ENCODE data around the gene RAD51.
"Not testable (repeated sequence)": the region's sequence is repeated elsewhere in the genome, so short reads cannot be mapped to it uniquely, and the experiment has no call there.

Gene RAD51

DNA sequence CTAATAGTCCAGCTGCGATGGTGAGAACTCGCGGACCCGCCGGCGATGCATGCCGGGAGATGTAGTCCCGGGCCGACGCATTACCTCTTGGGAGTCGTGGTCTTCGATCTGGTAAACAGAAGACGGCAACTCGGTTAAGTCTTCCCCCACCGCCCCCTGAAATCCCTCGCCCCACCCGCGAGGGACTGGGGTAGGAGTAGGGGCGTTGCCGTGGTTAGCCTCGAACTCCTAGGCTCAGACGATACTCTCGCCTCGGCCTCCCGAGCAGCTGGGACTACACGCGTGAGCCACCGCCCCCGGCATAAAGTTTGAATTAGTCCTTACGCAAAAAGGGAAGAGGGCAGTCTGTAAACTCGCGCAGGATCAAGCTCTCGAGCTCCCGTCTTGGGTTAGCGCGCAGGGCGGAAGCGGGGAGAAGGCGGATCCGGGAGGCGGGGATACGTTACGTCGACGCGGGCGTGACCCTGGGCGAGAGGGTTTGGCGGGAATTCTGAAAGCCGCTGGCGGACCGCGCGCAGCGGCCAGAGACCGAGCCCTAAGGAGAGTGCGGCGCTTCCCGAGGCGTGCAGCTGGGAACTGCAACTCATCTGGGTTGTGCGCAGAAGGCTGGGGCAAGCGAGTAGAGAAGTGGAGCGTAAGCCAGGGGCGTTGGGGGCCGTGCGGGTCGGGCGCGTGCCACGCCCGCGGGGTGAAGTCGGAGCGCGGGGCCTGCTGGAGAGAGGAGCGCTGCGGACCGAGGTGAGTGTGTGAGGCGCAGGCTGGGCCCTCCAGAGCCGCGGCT, at the start of gene RAD51:
Gene RAD51 (plus strand): TSS at position 487 of the 781 bp plus-strand sequence. CDS start 3,585 bp downstream, outside the sequence.
- DNase-seq = peak; percentile 84

DNA sequence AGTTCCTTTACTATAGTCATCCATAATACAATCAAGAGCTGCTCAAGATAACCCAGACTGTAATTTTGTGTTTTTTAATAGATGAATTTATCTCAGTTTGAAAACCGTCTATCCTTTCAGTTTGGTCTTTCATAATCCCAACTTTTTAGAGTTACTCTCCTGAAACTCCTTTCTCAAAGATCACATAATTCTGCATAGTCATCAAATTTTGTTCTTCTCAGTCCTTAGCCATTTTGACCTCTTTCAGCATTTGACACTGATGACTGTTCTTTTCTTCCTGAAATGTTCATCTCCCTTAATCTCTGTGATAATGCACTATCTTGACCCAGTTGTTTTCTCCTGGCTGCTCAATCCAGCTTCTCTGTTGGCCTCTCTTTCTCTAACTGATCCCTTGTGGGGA, 47.5 kb upstream of the RAD51 start:
- no peak for DNase-seq

DNA sequence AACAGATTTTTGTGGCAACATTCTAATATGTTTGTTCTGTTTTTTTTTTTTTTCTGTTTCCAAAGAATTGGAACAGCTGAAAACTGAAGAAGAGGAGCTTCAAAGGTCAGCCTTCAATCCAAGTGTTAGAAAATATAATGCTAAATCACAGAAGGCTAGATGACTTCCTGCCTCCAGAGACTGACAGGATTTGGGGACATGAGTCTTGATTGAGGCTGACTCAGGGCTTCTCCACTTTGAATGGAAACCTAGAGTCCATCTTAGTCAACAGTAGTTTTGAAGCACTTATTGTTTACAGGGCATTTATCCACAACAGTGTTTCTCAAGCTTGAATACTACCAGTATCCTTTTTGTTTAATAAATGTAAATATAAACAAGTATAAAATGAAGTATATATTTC, 44.5 kb upstream of the RAD51 start:
- no peak for DNase-seq

DNA sequence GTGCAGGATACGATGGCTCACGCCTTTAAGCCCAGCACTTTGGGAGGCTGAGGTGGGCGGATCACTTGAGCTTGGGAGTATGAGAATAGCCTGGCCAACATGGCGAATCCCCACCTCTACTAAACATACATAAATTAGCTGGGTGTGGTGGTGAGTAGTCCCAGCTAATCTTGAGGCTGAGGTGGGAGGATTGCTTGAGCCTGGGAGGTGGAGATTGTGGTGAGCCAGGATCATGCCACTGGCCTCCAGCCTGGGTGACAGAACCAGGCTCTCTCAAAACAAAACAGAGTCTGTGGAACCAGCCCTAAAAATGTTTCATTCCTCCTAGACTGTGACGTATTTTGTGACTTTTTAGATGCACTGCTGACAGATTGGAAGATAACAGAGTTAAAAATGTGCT, 34.3 kb upstream of the RAD51 start:
- DNase-seq = no peak

DNA sequence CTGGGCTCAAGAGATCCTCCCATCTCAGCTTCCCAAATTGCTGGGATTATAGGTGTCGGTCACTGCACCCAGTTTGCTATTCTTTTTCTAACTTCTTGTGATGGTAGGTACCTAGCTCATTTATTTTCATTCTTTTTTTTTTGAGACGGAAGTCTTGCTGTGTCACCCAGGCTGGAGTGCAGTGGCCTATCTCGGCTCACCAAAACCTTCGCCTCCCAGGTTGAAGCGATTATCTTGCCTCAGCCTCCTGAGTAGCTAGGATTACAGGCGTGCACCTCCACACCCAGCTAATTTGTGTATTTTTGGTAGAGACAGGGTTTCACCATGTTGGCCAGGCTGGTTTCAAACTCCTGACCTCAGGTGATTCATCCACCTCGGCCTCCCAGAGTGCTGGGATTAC, 30.1 kb upstream of the RAD51 start:
- no peak for DNase-seq

DNA sequence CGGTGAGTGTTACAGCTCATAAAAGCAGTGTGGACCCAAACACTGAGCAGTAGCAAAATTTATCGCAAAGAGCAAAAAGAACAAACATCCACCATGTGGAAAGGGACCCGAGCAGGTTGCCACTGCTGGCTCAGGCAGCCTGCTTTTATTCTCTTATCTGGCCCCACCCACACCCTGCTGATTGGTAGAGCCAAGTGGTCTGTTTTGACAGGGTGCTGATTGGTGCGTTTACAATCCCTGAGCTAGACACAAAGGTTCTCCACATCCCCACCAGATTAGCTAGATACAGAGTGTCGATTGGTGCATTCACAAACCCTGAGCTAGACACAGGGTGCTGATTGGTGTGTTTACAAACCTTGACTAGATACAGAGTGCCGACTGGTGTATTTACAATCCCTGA, 18.7 kb upstream of the RAD51 start:
- not testable (repeated sequence) for DNase-seq

DNA sequence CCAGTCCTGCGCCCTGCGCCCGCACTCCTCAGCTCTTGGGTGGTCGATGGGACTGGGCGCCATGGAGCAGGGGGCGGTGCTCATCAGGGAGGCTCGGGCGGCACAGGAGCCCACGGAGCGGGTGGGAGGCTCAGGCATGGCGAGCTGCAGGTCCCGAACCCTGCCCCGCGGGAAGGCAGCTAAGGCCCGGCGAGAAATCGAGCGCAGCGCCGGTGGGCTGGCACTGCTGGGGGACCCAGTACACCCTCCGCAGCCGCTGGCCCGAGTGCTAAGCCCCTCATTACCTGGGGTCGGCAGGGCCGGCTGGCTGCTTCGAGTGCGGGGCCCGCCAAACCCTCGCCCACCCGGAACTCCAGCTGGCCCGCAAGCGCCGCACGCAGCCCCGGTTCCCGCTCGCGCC, 18.1 kb upstream of the RAD51 start:
- DNase-seq = not testable (repeated sequence)

DNA sequence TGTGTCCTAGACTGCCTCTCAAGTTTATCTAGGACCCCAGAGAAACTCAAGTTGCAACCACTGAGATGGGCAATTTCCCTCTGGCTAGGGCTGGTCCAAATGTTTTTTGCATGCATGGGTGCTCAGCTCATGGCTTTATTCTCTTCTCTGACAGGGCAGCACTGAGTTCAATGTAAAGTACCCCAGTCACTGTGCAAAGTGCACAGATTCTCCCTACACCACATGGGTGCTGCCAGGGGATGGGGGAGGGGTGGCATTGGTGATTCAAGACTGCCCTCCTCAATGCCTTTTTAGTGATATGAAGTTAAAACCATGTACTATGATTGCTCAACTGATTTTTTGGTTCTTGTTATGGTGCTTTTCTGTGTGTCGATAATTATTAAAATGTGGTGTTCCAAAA, 14.8 kb upstream of the RAD51 start:
- DNase-seq = no peak

DNA sequence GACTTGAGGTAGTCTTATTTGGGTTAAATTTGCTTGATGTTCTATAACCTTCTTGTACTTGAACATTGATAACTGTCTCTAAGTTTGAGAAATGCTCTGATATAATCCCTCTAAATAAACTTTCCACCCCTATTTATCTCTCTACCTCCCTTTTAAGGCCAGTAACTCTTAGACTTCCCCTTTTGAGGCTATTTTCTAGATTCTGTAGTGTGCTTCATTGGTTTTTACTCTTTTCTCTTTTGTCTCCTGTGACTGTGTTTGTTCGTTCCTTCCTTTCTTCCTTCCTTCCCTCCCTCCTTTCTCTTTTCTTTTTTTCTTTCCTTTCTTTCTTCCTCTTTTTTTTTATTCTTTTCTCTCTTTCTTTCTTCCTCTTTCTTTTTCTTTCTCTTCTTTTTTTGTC, 14.0 kb upstream of the RAD51 start:
- DNase-seq = not testable (repeated sequence)

DNA sequence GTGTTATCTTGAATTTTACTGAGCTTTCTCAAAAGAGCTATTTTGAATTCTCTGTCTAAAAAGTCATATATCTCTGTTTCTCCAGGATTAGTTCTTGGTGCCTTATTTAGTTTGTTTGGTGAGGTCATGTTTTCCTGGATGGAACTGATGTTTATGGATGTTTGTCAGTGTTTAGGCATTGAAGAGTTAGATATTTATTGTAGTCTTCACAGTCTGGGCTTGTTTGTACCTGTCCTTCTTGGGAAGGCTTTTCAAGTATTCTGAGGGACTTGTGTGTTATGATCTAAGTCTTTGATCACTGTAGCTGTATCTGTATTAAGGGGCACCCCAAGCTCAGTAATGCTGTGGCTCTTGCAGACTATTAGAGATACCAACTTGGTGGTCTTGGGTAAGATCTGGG, 10.6 kb upstream of the RAD51 start:
- DNase-seq = no peak

DNA sequence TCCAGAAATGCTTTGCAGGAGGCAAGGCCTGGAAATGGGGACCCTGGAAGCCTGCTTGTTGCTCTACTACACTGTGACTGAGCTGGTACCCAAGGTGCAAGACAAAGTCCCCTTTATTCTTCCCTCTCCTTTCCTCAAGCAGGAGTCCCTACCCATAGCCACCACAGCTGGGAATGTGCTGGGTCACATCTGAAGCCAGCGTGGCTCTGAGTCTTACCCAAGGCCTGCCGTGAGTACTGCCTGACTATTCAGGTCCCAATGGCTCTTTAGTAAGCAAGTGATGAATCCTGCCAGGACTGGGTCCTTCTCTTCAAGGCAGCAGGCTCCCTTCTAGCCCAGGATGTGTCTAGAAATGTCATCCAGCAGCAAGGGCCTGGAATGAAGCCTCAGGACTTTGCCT, 9.6 kb upstream of the RAD51 start:
- DNase-seq = no peak

DNA sequence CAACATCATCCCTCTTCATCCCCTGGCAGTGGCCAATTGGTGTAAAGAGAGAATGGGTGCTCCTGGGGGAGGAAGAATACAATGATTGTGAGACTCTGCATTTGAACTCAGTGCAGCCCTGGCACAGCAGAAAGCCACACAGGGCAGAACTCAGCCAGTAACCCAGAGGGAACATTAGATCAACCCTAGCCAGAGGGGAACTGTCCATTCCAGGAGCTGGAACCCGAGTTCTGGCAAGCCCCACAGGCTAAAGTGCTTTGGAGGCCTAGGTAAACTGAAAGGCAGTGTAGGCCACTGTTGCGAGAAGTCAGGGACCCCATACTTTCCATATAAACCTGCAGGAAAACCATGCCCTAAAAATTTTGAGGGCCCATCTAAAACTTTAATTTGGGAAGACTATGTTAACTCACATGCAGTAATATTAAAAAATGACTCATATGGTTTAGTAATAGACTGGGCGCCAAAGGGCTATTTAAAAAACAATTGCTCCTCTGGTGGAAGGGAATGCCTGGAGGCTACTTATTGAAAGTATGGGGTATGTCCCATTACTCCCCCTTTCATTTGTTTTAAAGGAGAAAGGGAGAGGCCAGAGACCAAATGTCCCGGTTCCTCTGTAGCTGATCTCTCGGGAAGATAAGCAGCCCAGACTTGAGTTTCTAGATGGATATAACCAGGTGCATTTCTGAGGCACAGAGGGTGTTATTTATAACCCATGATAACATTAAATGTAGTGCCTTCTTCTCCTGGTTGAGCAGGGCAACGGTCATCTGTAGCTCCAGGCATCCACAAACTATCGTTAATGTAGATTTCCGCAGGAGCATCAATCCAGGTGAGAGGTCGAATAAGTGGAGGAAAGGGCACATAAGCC, 5.8 kb upstream of the RAD51 start:
- DNase-seq = no peak

DNA sequence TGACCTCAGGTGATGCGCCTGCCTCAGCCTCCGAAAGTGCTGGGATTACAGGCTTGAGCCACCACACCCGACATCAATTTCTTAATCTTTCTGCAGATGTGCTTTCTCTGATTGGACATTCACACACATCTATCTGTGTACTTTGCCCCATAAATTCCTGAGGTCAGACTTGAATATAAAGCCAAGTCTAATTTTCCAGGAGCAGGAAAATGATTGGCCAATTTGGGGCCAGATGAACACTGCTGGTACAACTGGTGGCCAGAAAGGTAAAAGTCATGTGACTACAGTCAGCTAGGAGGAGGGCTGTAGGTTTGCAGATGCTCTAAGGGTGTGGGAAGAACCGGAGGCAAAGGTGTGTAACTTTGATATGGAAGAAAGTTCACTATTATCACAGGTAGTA, 3.2 kb upstream of the RAD51 start:
- DNase-seq = no peak

DNA sequence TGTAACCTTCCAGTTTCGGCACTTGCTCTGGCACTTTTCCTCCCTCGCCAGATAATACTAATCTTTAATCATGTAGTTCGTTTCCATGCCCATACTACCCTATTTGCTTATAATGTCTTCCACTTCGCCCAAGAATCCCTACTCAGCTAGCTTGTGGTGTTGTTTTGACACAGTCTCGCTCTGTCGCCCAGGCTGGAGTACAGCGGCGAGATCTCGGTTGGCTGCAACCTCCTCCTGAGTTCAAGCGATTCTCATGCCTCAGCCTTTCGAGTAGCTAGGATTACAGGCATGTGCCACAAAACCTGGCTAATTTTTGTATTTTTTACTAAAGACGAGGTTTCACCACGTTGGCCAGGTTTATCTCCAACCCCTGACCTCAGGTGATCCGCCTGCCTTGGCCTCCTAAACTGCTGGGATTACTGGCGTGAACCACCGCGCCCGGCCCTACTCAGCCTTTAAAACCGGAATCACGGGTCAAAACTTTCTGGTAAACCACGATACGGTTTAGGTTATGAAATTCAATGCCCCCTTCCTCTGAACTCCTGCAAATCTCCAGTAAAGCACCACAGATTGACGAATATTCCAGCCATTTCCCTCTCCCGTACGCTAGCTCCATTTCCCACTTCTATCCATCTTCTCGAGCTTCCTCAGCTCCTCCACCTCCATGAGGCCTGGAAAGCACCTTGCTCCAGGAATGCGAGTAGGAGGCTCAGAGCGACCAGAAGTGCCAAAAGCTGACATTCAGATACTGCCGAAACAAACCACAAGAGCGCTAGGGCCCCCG, 878 bp upstream of the RAD51 start:
- DNase-seq = no peak

DNA sequence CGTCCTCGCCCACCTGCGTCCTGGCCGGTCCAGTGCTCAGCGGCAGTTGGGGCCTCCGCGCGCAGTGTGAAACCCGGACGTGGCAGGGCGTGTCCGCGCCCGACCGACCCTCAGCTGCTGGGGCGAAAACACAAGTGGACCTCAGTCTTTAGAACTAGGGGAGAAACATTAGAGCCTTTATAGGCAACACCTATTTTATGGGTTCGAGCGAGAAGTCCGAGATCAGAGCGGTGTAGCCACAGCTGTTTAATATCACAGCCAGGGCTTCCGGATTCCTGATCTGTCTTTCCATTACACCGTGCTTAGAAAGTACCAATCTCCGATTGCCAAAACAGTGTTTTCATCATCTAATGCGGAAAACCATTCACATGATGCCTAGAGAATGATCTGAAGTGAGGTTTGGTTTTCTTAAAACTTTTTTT, 506 bp downstream of the RAD51 start:
- no peak for DNase-seq

DNA sequence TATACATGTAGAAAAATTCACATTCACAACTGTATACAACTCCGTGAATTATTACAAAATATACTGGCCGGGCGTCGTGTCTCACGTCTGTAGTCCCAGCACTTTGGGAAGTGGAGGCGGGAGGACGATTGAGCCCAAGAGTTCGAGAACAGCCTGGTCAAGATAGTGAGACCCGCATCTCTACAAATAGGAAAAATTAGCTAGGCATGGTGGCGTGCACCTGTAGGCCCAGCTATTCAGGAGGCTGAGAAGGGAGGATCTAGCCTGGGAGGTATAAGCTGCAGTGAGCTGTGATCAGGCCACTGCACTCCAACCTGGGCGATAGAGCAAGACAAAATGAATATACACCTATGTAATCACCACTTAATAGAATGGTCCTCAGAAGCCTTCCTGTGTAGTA, 1.3 kb downstream of the RAD51 start:
- no peak for DNase-seq

DNA sequence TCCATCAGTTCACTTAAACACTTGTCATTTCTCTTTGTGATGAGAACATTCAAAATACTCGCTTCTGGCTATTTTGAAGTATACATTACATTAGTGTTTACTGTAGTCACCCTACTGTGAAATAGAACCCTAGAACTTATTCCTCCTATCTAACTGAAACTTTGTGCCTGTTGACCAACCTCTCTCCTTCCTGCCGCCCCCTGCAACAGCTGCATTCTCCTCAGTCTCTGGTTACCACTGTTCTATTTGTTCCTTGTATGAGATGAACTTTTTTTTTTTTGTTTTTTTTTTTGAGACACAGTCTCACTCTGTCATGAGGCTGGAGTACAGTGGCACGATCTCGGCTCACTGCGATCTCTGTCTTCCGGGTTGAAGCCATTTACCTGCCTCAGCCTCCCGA, 2.9 kb downstream of the RAD51 start:
- DNase-seq = no peak

DNA sequence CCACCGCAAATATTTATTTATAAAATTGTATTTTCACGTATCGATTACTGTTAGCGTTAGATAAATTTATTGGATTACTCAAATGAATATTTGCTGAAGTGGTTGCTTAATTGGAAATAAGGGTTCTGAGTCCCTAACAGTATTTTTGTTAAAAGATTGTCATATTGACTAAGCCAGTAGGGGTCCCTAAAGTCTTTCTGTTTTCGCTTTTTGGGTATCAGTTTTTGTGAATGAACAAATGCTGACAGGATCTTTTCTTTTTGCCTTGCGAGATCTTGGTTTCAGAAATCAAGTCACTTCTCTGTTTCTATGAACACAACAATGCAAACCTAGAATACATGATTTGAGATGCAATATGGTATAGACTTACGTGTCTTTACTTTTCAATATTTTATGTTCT, 7.1 kb downstream of the RAD51 start:
- DNase-seq = no peak

DNA sequence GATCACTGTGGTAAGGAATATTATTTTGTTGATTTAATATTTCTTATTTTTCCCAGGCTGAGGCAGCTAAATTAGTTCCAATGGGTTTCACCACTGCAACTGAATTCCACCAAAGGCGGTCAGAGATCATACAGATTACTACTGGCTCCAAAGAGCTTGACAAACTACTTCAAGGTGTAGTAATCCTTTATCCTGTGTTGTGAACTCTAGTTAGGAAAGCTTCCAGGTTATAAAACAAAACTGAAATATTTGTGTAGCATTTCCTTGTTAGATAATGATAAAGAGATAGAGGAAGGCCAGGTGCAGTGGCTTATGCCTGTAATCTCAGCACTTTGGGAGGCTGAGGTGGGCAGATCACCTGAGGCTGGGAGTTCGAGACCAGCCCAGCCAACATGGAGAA, 11.1 kb downstream of the RAD51 start:
- DNase-seq = no peak

DNA sequence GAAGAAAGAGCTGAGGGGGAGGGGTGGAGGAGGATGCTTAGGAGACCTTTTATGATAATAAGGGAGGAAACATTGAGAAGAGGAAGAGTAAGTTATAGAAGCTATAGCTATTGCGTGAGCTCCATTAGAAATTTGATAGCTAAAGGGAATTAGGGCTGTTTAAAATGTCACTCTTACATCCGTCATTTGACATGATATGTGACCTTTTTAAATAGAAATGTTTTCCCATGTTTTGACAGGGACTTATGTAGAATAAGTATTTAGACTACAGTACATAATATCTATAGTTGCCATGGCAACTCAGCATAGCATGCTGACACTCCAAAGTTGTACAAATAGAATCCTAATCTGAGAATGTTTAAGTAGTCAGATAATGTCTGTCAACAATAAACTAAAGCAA, 19.2 kb downstream of the RAD51 start:
- no peak for DNase-seq

DNA sequence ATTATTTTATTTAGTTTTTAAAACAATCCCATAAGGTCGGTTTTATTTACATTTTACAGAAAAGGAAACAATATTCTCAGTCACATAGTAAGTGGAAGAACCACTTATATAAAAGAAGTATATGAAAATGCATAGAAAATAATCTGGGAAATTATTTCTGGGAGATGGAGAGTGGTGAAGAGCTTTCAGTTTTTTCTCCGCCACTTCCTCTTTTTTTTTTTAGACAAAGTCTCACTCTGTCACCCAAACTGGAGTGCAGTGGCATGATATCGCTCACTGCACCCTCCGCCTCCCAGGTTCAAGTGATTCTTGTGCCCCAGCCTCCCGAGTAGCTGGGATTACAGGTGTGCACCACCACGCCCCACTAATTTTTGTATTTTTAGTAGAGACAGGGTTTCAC, 21.2 kb downstream of the RAD51 start:
- no peak for DNase-seq

DNA sequence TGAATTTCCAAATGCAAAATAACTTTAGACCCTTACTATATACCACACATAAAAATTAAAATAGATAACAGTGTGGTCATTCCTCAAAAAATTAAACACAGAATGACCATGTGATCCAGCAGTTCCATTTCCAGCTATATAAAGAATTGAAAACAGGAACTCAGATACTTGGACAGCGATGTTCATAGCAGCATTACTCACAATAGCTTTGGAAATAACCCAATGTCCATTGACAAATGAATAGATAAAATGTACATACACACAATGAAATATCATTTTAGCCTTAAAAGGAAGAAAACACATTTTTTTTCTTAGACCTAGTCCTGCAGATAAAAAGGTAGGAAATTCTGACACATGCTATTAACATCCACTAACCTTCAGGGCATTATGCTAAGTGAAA, 26.7 kb downstream of the RAD51 start:
- no peak for DNase-seq

DNA sequence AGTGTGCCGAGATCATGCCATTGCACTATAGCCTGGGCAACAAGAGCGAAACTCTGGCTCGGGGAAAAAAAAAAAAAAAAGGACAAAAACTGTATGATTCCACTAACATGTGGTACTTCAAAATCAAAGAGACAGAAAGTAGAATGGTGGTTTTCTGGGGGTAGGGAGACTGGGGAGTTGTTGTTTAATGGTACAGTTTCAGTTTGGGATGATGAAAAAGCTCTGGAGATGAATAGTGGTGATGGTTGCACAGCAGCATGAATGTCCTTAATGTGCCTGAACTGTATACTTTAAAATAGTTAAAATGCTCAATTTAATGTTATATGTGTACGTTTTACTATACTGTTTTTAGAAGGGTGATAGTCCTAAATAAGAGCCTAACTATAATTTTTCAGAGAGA, 27.4 kb downstream of the RAD51 start:
- DNase-seq = no peak

DNA sequence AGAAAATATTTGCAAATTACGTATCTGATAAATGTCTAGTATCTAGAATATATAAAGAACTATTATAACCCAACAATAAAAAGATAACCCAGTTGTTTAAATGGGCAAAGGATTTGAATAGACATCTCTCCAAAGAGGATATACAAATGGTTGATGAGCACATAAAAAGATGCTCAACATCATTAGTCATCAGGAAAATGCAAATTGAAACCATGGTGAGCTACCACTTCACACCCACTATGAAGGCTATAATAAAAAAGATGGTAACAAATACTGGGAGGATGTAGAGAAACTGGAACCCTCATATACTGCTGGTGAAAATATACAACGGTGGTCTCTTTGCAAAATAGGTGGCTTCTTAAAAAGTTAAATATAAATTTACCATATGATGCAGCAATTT, 28.0 kb downstream of the RAD51 start:
- DNase-seq = no peak

All from NCI-H226 (cell line).